Astrocyte (in vitro differentiated cells and primary cell): ENCODE measurements around the gene IRX5. TPM values are rescaled to one million over a fixed set of nuclear protein-coding genes. Genes with fewer than 3 reads are reported as not detected.

Experiments
- DNase-seq: peaks from one replicate; pipeline ENCODE4 v3.0.0-alpha.2; 2010; ENCODE audit warnings: low read depth
- FAIRE-seq: peaks from 2 replicates; lab custom pipeline; 2011; peaks lifted over from hg19 to GRCh38; lab: Jason Lieb, UNC
- H2AFZ ChIP-seq: 2 replicates; pipeline ENCODE4 v1.6.0; 2012; ENCODE audit warnings: low read depth, low read length, inconsistent platforms
- H3K27ac ChIP-seq: 2 replicates; pipeline ENCODE4 v1.5.1; 2011; ENCODE audit warnings: low read depth, low read length, inconsistent platforms
- H3K27me3 ChIP-seq: 2 replicates; pipeline ENCODE4 v1.6.0; 2011; ENCODE audit warnings: low read length, inconsistent platforms; ENCODE audit not compliant: insufficient read depth
- H3K36me3 ChIP-seq: 2 replicates; pipeline ENCODE4 v1.5.1; 2011; ENCODE audit warnings: low read length, inconsistent platforms; ENCODE audit not compliant: insufficient read depth
- H3K4me1 ChIP-seq: 2 replicates; pipeline ENCODE4 v1.5.1; 2011; ENCODE audit warnings: low read length, inconsistent platforms; ENCODE audit not compliant: insufficient read depth
- H3K4me2 ChIP-seq: 2 replicates; pipeline ENCODE4 v1.6.0; 2012; ENCODE audit warnings: low read length, inconsistent platforms
- H3K4me3 ChIP-seq: 2 replicates; pipeline ENCODE4 v1.5.1; 2011; ENCODE audit warnings: low read depth, mild to moderate bottlenecking, low read length, inconsistent platforms; ENCODE audit not compliant: insufficient read depth
- H3K79me2 ChIP-seq: 2 replicates; pipeline ENCODE4 v1.6.0; 2012; ENCODE audit warnings: mild to moderate bottlenecking, low read length, inconsistent platforms; ENCODE audit not compliant: insufficient read depth
- H3K9ac ChIP-seq: 2 replicates; pipeline ENCODE4 v1.6.0; 2012; ENCODE audit warnings: mild to moderate bottlenecking, low read length, inconsistent platforms
- H3K9me3 ChIP-seq: 2 replicates; pipeline ENCODE4 v1.5.1; 2012; ENCODE audit warnings: low read depth, mild to moderate bottlenecking, low read length, inconsistent platforms; ENCODE audit not compliant: insufficient read depth
- H4K20me1 ChIP-seq: 2 replicates; pipeline ENCODE4 v1.6.0; 2012; ENCODE audit warnings: low read length, inconsistent platforms; ENCODE audit not compliant: insufficient read depth
- H3K27ac Mint-ChIP-seq: one replicate; pipeline ENCODE4 v1.8.0; 2021; ENCODE audit warnings: mild to moderate bottlenecking, mixed read lengths; ENCODE audit not compliant: unreplicated experiment
- H3K27me3 Mint-ChIP-seq: one replicate; pipeline ENCODE4 v1.8.0; 2021; ENCODE audit warnings: low read depth, mixed read lengths; ENCODE audit not compliant: unreplicated experiment
- H3K36me3 Mint-ChIP-seq: one replicate; pipeline ENCODE4 v1.8.0; 2021; ENCODE audit warnings: low read depth, mixed read lengths; ENCODE audit not compliant: unreplicated experiment
- H3K4me1 Mint-ChIP-seq: one replicate; pipeline ENCODE4 v1.8.0; 2021; ENCODE audit warnings: low read depth, mixed read lengths; ENCODE audit not compliant: unreplicated experiment
- H3K4me3 Mint-ChIP-seq: one replicate; pipeline ENCODE4 v1.8.0; 2021; ENCODE audit warnings: mild to moderate bottlenecking, moderate library complexity, mixed read lengths; ENCODE audit not compliant: unreplicated experiment
- H3K9me3 Mint-ChIP-seq: one replicate; pipeline ENCODE4 v1.8.0; 2021; ENCODE audit warnings: mild to moderate bottlenecking, mixed read lengths; ENCODE audit not compliant: unreplicated experiment
- CTCF ChIP-seq: IDR thresholded peaks from 2 replicates; pipeline ENCODE4 v1.5.1; 2011; ENCODE audit warnings: low read depth, mild to moderate bottlenecking, inconsistent platforms, low read length, moderate library complexity; ENCODE audit not compliant: insufficient read depth
- EZH2 ChIP-seq: IDR thresholded peaks from 2 replicates; pipeline ENCODE4 v1.6.1; 2012; ENCODE audit warnings: mild to moderate bottlenecking, low read length, inconsistent platforms; ENCODE audit not compliant: insufficient read depth
- total RNA-seq: library from RNA; stranded (reverse); gene quantifications from 2 replicates; pipeline ENCODE4 v1.2.1, GENCODE V29; 2021

The IRX5 gene
- total RNA-seq, 1 donor from 2014 or later, result 0.57 TPM

- DNase-seq, result no peak
- TF ChIP-seq EZH2 (no peak), CTCF (no peak)
- peaks cover 8% of the 10 kb centered on the region for H3K4me1 ChIP-seq
- H3K27me3 ChIP-seq, result no peaks in the 10 kb centered on the region
- no peak overlapping the region for H3K4me3 ChIP-seq
- Mint-ChIP-seq H3K4me1 (peaks cover 14% of the 10 kb centered on the region), H3K9me3 (no peaks in the 10 kb centered on the region), H3K4me3 (no peak overlapping the region), H3K36me3 (no peaks in the 10 kb centered on the region), H3K27ac (no peak overlapping the region), H3K27me3 (no peaks in the 10 kb centered on the region)
- peaks cover 14% of the 10 kb centered on the region for H4K20me1 ChIP-seq
- no peaks in the 10 kb centered on the region for H3K36me3 ChIP-seq
- no peaks in the 10 kb centered on the region for H3K9me3 ChIP-seq
- H3K9ac ChIP-seq, result no peak overlapping the region
- no peak overlapping the region for H3K27ac ChIP-seq
- FAIRE-seq, result no peak
- H2AFZ ChIP-seq, result no peak overlapping the region
- H3K4me2 ChIP-seq, result no peak overlapping the region
- peaks cover 16% of the 10 kb centered on the region for H3K79me2 ChIP-seq
Observed at GRCh38 chr16:54923988-54924387, 6.7 kb upstream of the IRX5 start.

- no peaks in the 10 kb centered on the region for H3K9me3 ChIP-seq
- peaks cover 11% of the 10 kb centered on the region for H3K4me1 Mint-ChIP-seq
- FAIRE-seq, result peak; percentile 23
- no peak overlapping the region for H3K4me3 ChIP-seq
- H3K9me3 Mint-ChIP-seq, result no peaks in the 10 kb centered on the region
- no peaks in the 10 kb centered on the region for H3K27me3 ChIP-seq
- H3K4me1 ChIP-seq, result peaks cover 17% of the 10 kb centered on the region
- H2AFZ ChIP-seq, result no peak overlapping the region
- no peaks in the 10 kb centered on the region for H3K36me3 ChIP-seq
- no peaks in the 10 kb centered on the region for H3K27me3 Mint-ChIP-seq
- no peak overlapping the region for H3K27ac Mint-ChIP-seq
- no peaks in the 10 kb centered on the region for H3K36me3 Mint-ChIP-seq
- peak overlapping the region; percentile 11 for H3K4me3 Mint-ChIP-seq
- TF ChIP-seq CTCF, result no peak
- TF ChIP-seq EZH2, result no peak
- DNase-seq, result peak; percentile 82
- H3K9ac ChIP-seq, result no peak overlapping the region
- peak overlapping the region; percentile 99 for H3K4me2 ChIP-seq
- H3K79me2 ChIP-seq, result peaks cover 16% of the 10 kb centered on the region
- H3K27ac ChIP-seq, result no peak overlapping the region
- H4K20me1 ChIP-seq, result peaks cover 14% of the 10 kb centered on the region
Observed at GRCh38 chr16:54926166-54926838, 4.4 kb upstream of the IRX5 start.
